Fibroblast of peridontal ligament (primary cell): ENCODE measurements around the gene SEPTIN12.

Experiments
- DNase-seq: peaks from one replicate; pipeline ENCODE4 v3.0.0-alpha.2; 2010; ENCODE audit errors: extremely low read depth

Gene SEPTIN12

DNA sequence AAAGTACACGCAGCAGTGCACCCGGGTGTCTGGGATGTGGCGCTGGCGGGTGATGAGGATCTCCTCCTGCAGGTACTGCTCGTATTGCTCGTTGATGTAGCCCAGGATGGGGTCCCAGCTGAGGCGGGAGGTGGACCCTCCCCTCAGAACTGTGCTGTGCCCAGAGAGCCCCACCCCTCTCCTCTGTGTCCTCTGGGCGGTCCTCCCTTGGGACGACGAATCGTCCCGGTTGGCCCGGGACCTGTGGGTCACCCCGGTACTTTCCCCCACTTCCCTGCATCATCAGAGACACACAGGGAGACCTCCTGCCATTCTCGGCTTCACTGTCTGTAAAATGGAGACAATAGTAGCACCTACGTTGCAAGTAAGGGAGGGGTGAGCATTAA lies 4.2 kb downstream of the SEPTIN12 start:
- no peak for DNase-seq

DNA sequence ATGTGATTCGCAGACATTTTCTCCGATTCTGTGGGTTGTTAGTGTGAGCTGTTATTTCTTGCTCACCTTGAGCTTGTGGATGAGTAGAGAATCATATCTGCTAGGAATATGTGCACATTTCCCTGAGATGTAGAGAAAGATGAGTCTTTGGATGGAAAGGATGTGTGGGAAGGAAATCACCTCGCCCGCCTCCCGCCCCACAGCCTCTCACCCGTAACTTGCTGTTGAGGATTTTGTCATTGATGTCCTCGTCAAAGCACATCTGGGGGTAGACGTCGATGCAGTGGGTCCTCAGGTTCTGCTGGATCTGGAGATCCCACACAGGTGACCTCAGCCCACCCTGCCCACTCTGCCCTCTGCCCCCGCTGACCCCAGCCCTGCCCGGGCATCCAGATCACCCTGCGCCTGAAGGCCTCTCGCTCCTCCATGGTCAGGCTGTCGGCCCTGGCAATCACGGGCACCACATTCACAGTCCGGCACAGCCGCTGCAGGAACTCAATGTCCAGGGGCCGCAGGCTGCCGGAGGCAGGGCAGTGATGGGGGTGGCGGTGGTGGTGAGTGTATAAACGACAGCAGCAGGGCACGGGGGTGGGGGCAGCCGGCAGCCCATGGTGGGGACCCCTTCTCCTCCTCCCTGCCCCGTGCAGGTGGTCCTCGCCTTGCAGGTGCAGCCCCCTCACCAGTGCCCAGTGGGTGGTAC lies 4.7 kb downstream of the SEPTIN12 start:
- DNase-seq = no peak

DNA sequence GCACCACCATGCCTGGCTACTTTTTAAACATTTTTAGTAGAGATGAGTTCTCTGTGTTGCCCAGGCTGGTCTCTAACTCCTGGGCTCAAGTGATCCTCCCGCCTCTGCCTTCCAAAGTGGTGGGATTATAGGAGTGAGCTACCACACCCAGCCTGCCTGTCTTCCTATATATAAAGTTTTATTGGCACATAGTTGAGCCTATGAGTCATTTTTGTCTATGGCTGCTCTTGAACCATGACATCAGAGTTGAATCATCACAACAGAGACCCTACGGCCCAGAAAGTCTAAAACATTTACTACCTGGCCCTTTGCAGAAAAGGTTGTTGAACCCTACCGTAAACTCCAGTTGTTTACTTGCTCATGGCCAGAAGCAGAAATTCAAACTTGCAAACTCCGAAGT lies 7.9 kb downstream of the SEPTIN12 start:
- no peak for DNase-seq

- DNase-seq = no peak
Observed at GRCh38 chr16:4778050-4778392, 10.1 kb downstream of the SEPTIN12 start.

- no peak for DNase-seq
Observed at GRCh38 chr16:4777339-4778049, 10.7 kb downstream of the SEPTIN12 start.

DNA sequence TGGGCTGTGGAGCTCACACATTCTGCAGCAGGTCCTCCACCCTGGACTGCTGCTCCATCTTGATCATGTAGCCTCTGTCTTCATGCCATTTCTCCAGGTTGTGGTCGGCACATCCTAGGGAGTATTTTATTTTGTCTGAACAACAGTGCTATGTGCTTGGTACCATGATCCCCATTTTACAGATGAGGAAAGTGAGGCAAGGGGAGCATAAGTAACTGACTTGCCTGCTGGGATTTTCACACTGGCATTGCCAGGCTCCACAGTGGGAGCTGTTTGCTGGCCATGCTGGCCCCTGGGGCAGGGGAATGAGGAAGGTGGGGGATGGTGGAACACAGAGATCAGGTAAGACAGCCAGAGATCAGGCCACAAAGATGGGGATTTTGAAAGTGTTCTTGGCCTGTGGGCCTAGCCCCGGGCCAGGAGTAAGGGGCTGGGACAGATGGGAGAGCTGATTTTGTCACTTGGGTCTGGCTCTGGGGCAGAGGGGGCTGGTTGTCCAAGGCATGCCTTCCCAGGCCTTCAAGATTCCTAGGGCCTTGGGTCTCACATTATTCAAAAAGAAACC lies 11.9 kb downstream of the SEPTIN12 start:
- no peak for DNase-seq

DNA sequence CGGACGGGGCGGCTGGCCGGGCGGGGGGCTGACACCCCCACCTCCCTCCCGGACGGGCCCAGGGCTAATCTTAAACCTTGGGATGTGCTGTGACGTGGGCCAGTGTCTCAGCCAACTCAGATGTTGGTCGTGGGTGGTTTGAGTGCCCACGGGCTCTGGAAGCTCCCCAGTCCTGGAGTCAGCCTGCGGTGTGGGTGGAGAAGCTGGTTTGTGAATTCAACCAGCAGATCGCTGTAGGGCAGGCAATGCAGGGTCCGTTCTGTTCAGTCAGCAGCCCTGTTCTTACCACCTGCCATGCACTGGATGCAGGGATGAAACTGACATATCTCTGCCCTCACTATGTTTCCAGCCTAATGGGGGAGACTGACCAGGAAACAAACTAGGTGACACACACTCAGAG lies 13.1 kb downstream of the SEPTIN12 start:
- no peak for DNase-seq

- no peak for DNase-seq
Observed at GRCh38 chr16:4772351-4772750, 15.8 kb downstream of the SEPTIN12 start.

- DNase-seq = no peak
Observed at GRCh38 chr16:4771646-4772045, 16.5 kb downstream of the SEPTIN12 start.

DNA sequence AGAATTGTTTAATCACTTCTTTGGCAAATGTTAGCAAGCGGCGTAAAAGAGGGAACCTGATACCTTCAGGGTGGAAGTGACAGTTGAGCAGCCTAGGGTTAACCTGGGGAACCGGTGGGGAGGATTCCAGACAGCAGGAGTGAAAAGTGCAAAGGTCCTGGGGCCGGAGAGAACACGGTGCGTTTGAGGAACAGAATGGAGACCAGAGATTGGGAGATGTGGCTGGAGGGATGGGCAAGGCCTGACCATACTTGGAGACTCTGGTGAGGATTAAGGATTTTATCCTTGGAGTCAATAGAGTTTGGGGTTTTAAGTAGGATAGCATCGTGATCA lies 18.9 kb downstream of the SEPTIN12 start:
- DNase-seq = no peak

GRCh38 chr16:4768549-4769305 lies 19.4 kb downstream of the SEPTIN12 start:
- DNase-seq = peak; percentile 93

GRCh38 chr16:4767872-4768548 lies 20.1 kb downstream of the SEPTIN12 start:
- no peak for DNase-seq

DNA sequence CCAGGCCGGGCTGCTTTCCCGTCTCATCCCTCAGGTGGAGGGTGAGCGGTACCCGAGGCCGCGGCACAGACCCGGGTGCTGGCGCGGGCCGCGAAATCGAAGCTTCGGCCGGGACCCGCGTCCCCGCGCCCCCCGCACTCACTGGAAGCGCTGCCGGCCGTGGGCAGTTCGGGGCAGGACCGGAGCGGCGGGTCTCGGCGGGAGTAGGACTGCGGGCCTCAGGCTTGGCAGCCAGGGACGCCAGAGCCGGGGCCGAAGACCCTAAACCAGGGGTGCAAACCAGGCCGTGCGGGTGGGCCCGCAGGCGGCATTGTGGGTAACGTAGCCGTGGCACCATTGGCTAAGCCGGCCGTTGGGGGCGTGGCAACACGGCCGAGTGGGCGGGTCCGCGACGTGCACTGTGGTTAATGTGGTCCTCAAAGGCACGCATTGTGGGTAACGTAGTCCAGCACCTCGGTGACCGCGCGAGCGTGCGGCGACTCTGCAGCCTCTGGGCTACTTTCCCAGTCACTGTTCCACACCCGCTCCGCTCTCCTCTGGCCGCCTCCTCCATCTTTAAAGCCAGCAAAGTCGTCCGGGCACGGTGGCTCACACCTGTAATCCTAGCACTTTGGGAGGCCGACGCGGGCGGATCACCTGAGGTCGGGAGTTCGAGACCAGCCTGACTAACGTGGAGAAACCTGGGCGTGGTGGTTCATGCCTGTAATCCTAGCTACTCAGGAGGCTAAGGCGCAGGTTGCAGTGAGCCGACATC lies 21.1 kb downstream of the SEPTIN12 start, which contains the start of gene ZNF500:
ZNF500 (minus strand) TSS at position 288 of the 754 bp plus-strand sequence. CDS start 1,184 bp downstream, outside the sequence.
- DNase-seq = peak; percentile 93

GRCh38 chr16:4765511-4766474 lies 22.4 kb downstream of the SEPTIN12 start:
- no peak for DNase-seq

GRCh38 chr16:4763791-4764190 lies 24.4 kb downstream of the SEPTIN12 start:
- no peak for DNase-seq

DNA sequence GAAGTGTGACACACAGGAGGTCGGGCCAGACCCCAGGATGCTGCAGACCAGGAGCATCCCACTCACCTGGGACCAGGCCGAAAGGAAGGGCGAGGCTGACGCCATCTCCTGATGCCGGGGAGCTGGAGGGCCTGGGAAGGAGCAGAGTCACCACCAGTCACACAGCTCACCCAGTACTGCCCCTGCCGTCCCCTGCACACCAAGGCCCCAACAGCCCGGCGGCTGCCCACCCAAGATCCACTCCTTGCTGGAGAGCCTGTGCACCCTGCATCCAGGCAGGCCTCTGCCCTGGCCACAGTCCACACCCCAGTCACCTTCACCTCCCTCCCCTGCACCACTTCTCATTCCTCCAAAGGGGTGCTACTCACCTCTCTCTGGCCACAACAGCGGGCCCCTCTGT lies 25.9 kb downstream of the SEPTIN12 start:
- no peak for DNase-seq

- DNase-seq = no peak
Observed at GRCh38 chr16:4760221-4760910, 27.8 kb downstream of the SEPTIN12 start.

DNA sequence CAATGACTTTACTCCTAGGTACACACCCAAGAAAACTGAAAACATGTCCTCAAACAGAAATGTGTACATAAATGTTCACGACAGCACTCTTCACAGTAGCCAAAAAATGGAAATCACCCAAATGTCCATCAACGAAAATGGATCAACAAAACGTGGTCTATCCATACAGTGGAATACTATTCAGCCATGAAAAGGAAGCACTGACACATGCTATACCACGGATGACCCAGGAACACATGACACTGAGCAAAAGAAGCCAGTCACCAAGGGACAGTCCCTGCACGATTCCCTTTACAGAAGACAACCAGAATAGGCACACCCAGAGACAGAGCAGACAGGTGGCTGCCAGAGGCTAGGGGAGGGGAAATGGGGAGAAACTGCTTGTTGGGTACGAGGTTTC lies 32.5 kb downstream of the SEPTIN12 start:
- DNase-seq = no peak

DNA sequence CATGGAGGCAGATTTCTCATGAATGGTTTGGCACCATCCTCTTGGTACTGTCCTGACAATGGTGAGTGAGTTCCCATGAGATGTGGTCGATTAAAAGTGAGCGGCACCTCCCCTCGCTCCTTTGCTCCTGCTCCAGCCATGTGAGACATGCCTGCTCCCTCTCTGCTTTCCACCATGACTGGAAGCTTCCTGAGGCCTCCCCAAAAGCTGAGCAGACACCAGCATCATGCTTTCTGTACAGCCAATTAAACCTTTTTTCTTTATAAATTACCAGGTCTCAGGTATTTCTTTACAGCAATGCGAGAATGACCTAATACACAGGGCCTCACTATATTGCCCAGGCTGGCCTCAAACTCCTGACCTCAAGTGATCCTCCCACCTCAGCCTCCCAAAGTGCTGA lies 33.3 kb downstream of the SEPTIN12 start:
- no peak for DNase-seq
